Fibroblast of skin of scalp (primary cell): ENCODE data around the gene CTSV.
"Not testable (repeated sequence)": the region's sequence is repeated elsewhere in the genome, so short reads cannot be mapped to it uniquely, and the experiment has no call there.

Source experiments
- DNase-seq: peaks from one replicate; pipeline ENCODE4 v3.0.0-alpha.2; 2013

Gene CTSV

GRCh38 chr9:97039514-97039860, 545 bp upstream of the CTSV start:
- DNase-seq: peak; percentile 40

GRCh38 chr9:97023505-97023904, 15.4 kb downstream of the CTSV start:
- not testable (repeated sequence) for DNase-seq

GRCh38 chr9:97013151-97014132, 25.5 kb downstream of the CTSV start:
- DNase-seq: peak; percentile 78

- peak; percentile 4 for DNase-seq
These were observed 26.3 kb downstream of the CTSV start for GRCh38 chr9:97012617-97013016.

GRCh38 chr9:97002195-97002594, 36.7 kb downstream of the CTSV start:
- not testable (repeated sequence) for DNase-seq

GRCh38 chr9:97001338-97001737, 37.6 kb downstream of the CTSV start:
- not testable (repeated sequence) for DNase-seq

GRCh38 chr9:97000139-97000787, 38.7 kb downstream of the CTSV start:
- DNase-seq: not testable (repeated sequence)

GRCh38 chr9:96999733-97000132, 39.2 kb downstream of the CTSV start:
- DNase-seq: not testable (repeated sequence)

GRCh38 chr9:96997009-96997701, 41.8 kb downstream of the CTSV start:
- not testable (repeated sequence) for DNase-seq

- not testable (repeated sequence) for DNase-seq
These were observed 44.4 kb downstream of the CTSV start for GRCh38 chr9:96994531-96995016.

- not testable (repeated sequence) for DNase-seq
These were observed 46.6 kb downstream of the CTSV start for GRCh38 chr9:96992303-96992702.

GRCh38 chr9:96989747-96990318, 49.1 kb downstream of the CTSV start:
- DNase-seq: not testable (repeated sequence)

GRCh38 chr9:96984887-96985286, 54.1 kb downstream of the CTSV start:
- DNase-seq: not testable (repeated sequence)

- DNase-seq: not testable (repeated sequence)
These were observed 54.8 kb downstream of the CTSV start for GRCh38 chr9:96984139-96984538.

GRCh38 chr9:96983496-96984122, 55.3 kb downstream of the CTSV start:
- not testable (repeated sequence) for DNase-seq
